Measurements from ENCODE around the gene CACNB2.

CACNB2 gene

GRCh38 chr10:18278181-18278580 is 138.0 kb downstream of the CACNB2 start:
- TF ChIP-seq CTCF (IDR thresholded peaks at IDR 0.05; ENCODE audit: borderline replicate concordance, insufficient read depth, low read depth, low read length): no peak
- no peak overlapping the region for H3K4me3 ChIP-seq (ENCODE audit: low read depth, low read length)

- H3K4me3 ChIP-seq (ENCODE audit: low read depth, low read length): no peak overlapping the region
- no peak for TF ChIP-seq CTCF (IDR thresholded peaks at IDR 0.05; ENCODE audit: borderline replicate concordance, insufficient read depth, low read depth, low read length)
These were observed 138.9 kb downstream of the CACNB2 start for GRCh38 chr10:18279173-18279572.

GRCh38 chr10:18282094-18282493 is 141.9 kb downstream of the CACNB2 start:
- no peak for TF ChIP-seq CTCF (IDR thresholded peaks at IDR 0.05; ENCODE audit: borderline replicate concordance, insufficient read depth, low read depth, low read length)
- no peak overlapping the region for H3K4me3 ChIP-seq (ENCODE audit: low read depth, low read length)

GRCh38 chr10:18290651-18291313 is 150.6 kb downstream of the CACNB2 start:
- H3K4me3 ChIP-seq (ENCODE audit: low read depth, low read length): no peak overlapping the region
- no peak for TF ChIP-seq CTCF (IDR thresholded peaks at IDR 0.05; ENCODE audit: borderline replicate concordance, insufficient read depth, low read depth, low read length)

- H3K4me3 ChIP-seq (ENCODE audit: low read depth, low read length): no peak overlapping the region
- TF ChIP-seq CTCF (IDR thresholded peaks at IDR 0.05; ENCODE audit: borderline replicate concordance, insufficient read depth, low read depth, low read length): no peak
These were observed 153.6 kb downstream of the CACNB2 start for GRCh38 chr10:18293536-18294510.

GRCh38 chr10:18294633-18295032 is 154.4 kb downstream of the CACNB2 start:
- TF ChIP-seq CTCF (IDR thresholded peaks at IDR 0.05; ENCODE audit: borderline replicate concordance, insufficient read depth, low read depth, low read length): no peak
- H3K4me3 ChIP-seq (ENCODE audit: low read depth, low read length): no peak overlapping the region
